ENCODE data around the gene KITLG. TPM values are rescaled to one million over a fixed set of nuclear protein-coding genes. Genes with fewer than 3 reads are reported as not detected.

KITLG gene
- total RNA-seq, 1 donor from 2014 or later, result 21.7 TPM

DNA sequence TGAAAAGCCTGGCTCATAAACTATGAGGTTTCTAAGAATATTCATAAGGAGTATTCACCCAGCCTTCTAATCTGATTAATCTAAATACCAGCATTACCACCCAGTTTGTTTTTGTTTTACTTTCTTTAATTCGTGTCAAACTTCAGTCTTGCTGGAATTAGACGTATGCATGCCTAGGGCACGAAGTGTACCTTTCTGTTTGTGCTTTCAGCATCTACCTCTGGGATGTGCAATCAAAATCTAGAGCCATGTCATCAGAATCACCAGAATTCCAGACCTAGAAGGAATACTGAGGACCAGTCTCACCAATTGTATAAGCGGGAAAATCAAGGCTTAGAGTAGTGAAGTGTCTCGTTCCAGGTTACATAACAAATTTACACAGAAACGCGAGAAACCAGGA, 57.3 kb downstream of the KITLG start:
- Histone ChIP-seq H3K4me1 (ENCODE audit: insufficient read depth, low read length) (no peaks in the 10 kb centered on the region), H4K20me1 (ENCODE audit: insufficient read depth, low read length) (no peaks in the 10 kb centered on the region), H3K4me2 (ENCODE audit: low read length) (no peak overlapping the region), H3K9ac (ENCODE audit: low read length) (no peak overlapping the region), H3K36me3 (ENCODE audit: insufficient read depth, low read length) (peaks cover 16% of the 10 kb centered on the region), H2AFZ (ENCODE audit: low read depth, low read length) (no peak overlapping the region), H3K27me3 (ENCODE audit: insufficient read depth, low read length) (no peaks in the 10 kb centered on the region), H3K9me3 (ENCODE audit: insufficient read depth, low read depth, low read length) (no peaks in the 10 kb centered on the region), H3K4me3 (ENCODE audit: insufficient read depth, low read depth, low read length) (no peak overlapping the region), H3K79me2 (ENCODE audit: insufficient read depth, low read length) (no peaks in the 10 kb centered on the region), H3K27ac (ENCODE audit: low read depth, low read length) (no peak overlapping the region)
- FAIRE-seq (peak; percentile 20), DNase-seq (ENCODE audit: low read depth) (no peak)
- H3K27me3 Mint-ChIP-seq (ENCODE audit: low read depth, unreplicated experiment), result no peaks in the 10 kb centered on the region
- TF ChIP-seq, protein P1, sequence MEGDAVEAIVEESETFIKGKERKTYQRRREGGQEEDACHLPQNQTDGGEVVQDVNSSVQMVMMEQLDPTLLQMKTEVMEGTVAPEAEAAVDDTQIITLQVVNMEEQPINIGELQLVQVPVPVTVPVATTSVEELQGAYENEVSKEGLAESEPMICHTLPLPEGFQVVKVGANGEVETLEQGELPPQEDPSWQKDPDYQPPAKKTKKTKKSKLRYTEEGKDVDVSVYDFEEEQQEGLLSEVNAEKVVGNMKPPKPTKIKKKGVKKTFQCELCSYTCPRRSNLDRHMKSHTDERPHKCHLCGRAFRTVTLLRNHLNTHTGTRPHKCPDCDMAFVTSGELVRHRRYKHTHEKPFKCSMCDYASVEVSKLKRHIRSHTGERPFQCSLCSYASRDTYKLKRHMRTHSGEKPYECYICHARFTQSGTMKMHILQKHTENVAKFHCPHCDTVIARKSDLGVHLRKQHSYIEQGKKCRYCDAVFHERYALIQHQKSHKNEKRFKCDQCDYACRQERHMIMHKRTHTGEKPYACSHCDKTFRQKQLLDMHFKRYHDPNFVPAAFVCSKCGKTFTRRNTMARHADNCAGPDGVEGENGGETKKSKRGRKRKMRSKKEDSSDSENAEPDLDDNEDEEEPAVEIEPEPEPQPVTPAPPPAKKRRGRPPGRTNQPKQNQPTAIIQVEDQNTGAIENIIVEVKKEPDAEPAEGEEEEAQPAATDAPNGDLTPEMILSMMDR (IDR thresholded peaks at IDR 0.05; ENCODE audit: insufficient read depth, low read depth, low read length), result no peak
- TF ChIP-seq EZH2 (IDR thresholded peaks at IDR 0.05; ENCODE audit: insufficient read depth, low read length), result no peak
- no peaks in the 10 kb centered on the region for H3K4me1 Mint-ChIP-seq (ENCODE audit: low read depth, unreplicated experiment)
- H3K9me3 Mint-ChIP-seq (ENCODE audit: unreplicated experiment), result no peaks in the 10 kb centered on the region
- H3K36me3 Mint-ChIP-seq (ENCODE audit: low read depth, unreplicated experiment), result peaks cover 10% of the 10 kb centered on the region
- H3K27ac Mint-ChIP-seq (ENCODE audit: unreplicated experiment), result no peak overlapping the region
- H3K4me3 Mint-ChIP-seq (ENCODE audit: unreplicated experiment), result no peak overlapping the region

DNA sequence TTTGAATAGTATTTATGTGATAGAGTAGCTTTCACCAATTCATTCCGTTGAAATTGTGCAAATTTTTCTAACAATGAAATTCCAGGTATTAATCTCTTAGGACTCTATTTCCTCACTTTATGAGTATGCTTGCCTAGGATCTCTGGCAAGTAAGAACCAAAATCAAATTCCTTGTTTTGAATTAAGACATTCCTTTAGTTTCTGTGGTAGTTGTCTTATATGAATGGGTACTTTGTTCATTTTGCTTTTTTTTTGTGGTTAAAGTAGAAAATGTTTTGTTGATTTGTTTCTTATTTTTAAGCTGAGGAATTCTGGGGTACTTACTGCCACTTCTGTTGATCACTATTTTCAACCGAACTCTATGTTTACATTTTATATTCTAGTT, 59.8 kb downstream of the KITLG start:
- H3K4me3 Mint-ChIP-seq (ENCODE audit: unreplicated experiment), result no peak overlapping the region
- H3K27me3 Mint-ChIP-seq (ENCODE audit: low read depth, unreplicated experiment), result no peaks in the 10 kb centered on the region
- Histone ChIP-seq H3K36me3 (ENCODE audit: insufficient read depth, low read length) (peaks cover 14% of the 10 kb centered on the region), H3K4me2 (ENCODE audit: low read length) (no peak overlapping the region), H3K4me3 (ENCODE audit: insufficient read depth, low read depth, low read length) (no peak overlapping the region), H3K4me1 (ENCODE audit: insufficient read depth, low read length) (no peaks in the 10 kb centered on the region), H3K9ac (ENCODE audit: low read length) (no peak overlapping the region), H3K79me2 (ENCODE audit: insufficient read depth, low read length) (no peaks in the 10 kb centered on the region), H2AFZ (ENCODE audit: low read depth, low read length) (no peak overlapping the region), H3K27me3 (ENCODE audit: insufficient read depth, low read length) (no peaks in the 10 kb centered on the region), H4K20me1 (ENCODE audit: insufficient read depth, low read length) (no peaks in the 10 kb centered on the region), H3K27ac (ENCODE audit: low read depth, low read length) (no peak overlapping the region), H3K9me3 (ENCODE audit: insufficient read depth, low read depth, low read length) (no peaks in the 10 kb centered on the region)
- DNase-seq (ENCODE audit: low read depth), result peak; percentile 50
- peak; percentile 39 for FAIRE-seq
- H3K4me1 Mint-ChIP-seq (ENCODE audit: low read depth, unreplicated experiment), result no peaks in the 10 kb centered on the region
- H3K36me3 Mint-ChIP-seq (ENCODE audit: low read depth, unreplicated experiment), result no peaks in the 10 kb centered on the region
- no peaks in the 10 kb centered on the region for H3K9me3 Mint-ChIP-seq (ENCODE audit: unreplicated experiment)
- no peak overlapping the region for H3K27ac Mint-ChIP-seq (ENCODE audit: unreplicated experiment)
- TF ChIP-seq EZH2 (IDR thresholded peaks at IDR 0.05; ENCODE audit: insufficient read depth, low read length), result no peak
- TF ChIP-seq, protein P1 (IDR thresholded peaks at IDR 0.05; ENCODE audit: insufficient read depth, low read depth, low read length), result no peak

DNA sequence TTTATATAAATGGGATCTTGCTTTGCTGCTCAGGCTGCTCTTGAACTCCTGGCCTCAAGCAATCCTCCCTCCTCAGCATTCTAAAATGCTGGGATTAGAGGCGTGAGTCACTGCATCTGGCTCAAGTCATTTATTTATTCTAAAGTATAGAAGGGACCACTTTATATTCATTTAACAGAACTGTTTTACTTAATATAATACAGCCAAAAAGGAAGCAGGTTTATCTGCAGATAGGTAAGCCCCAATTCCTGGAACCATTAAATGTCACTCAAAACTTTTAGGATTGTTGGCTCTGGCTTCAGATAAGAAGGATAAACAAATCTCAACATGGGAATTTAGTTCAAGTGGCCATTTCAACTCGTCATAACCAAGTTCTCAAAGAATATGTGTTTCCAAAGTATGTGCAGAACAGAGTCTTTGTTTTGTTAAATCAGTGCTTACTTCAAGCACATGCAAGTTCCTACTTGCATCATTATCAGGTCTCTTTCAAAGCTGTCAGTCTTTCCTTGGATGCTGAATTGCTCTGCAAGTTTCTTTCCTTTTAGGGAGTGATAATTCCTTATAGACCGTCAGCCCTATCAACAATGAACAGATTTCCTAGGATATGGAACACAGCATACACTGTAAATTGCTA, 60.4 kb downstream of the KITLG start:
- Histone ChIP-seq H2AFZ (ENCODE audit: low read depth, low read length) (no peak overlapping the region), H3K4me1 (ENCODE audit: insufficient read depth, low read length) (no peaks in the 10 kb centered on the region), H3K4me3 (ENCODE audit: insufficient read depth, low read depth, low read length) (no peak overlapping the region), H3K9me3 (ENCODE audit: insufficient read depth, low read depth, low read length) (no peaks in the 10 kb centered on the region), H3K36me3 (ENCODE audit: insufficient read depth, low read length) (peaks cover 14% of the 10 kb centered on the region), H3K27ac (ENCODE audit: low read depth, low read length) (no peak overlapping the region), H3K79me2 (ENCODE audit: insufficient read depth, low read length) (no peaks in the 10 kb centered on the region), H3K4me2 (ENCODE audit: low read length) (no peak overlapping the region), H3K27me3 (ENCODE audit: insufficient read depth, low read length) (no peaks in the 10 kb centered on the region), H4K20me1 (ENCODE audit: insufficient read depth, low read length) (no peaks in the 10 kb centered on the region), H3K9ac (ENCODE audit: low read length) (no peak overlapping the region)
- TF ChIP-seq EZH2 (IDR thresholded peaks at IDR 0.05; ENCODE audit: insufficient read depth, low read length), result no peak
- TF ChIP-seq, protein P1 (IDR thresholded peaks at IDR 0.05; ENCODE audit: insufficient read depth, low read depth, low read length), result no peak
- H3K36me3 Mint-ChIP-seq (ENCODE audit: low read depth, unreplicated experiment), result no peaks in the 10 kb centered on the region
- no peaks in the 10 kb centered on the region for H3K9me3 Mint-ChIP-seq (ENCODE audit: unreplicated experiment)
- no peak for FAIRE-seq
- no peaks in the 10 kb centered on the region for H3K4me1 Mint-ChIP-seq (ENCODE audit: low read depth, unreplicated experiment)
- H3K27me3 Mint-ChIP-seq (ENCODE audit: low read depth, unreplicated experiment), result no peaks in the 10 kb centered on the region
- peak; percentile 65 for DNase-seq (ENCODE audit: low read depth)
- H3K27ac Mint-ChIP-seq (ENCODE audit: unreplicated experiment), result no peak overlapping the region
- no peak overlapping the region for H3K4me3 Mint-ChIP-seq (ENCODE audit: unreplicated experiment)

Data from astrocyte (in vitro differentiated cells and primary cell).